Activated T-helper 9 cell treated with anti-CD3 and anti-CD28 coated beads, Interleukin-2, amount 50 U/mL, for 16 hours (primary cell): ENCODE results near the gene PPARA.
"Not testable (repeated sequence)": the region's sequence is repeated elsewhere in the genome, so short reads cannot be mapped to it uniquely, and the experiment has no call there.

Experiments used
- DNase-seq: peaks from one replicate; pipeline ENCODE4 v3.0.0-alpha.2; 2020; ENCODE audit warnings: low read depth

The PPARA gene

GRCh38 chr22:46127556-46127955 lies 22.8 kb upstream of the PPARA start:
- DNase-seq = no peak

- DNase-seq = no peak
Observed at GRCh38 chr22:46128606-46129005, 21.7 kb upstream of the PPARA start.

GRCh38 chr22:46129390-46130041 lies 20.8 kb upstream of the PPARA start:
- DNase-seq = no peak

- DNase-seq = no peak
Observed at GRCh38 chr22:46131151-46131587, 19.2 kb upstream of the PPARA start.

- not testable (repeated sequence) for DNase-seq
Observed at GRCh38 chr22:46132193-46132829, 18.0 kb upstream of the PPARA start.

GRCh38 chr22:46132830-46133587 lies 17.3 kb upstream of the PPARA start:
- DNase-seq = no peak

- no peak for DNase-seq
Observed at GRCh38 chr22:46133588-46133855, 16.8 kb upstream of the PPARA start.

- no peak for DNase-seq
Observed at GRCh38 chr22:46134111-46134705, 16.1 kb upstream of the PPARA start.

GRCh38 chr22:46135611-46136485 lies 14.5 kb upstream of the PPARA start:
- DNase-seq = no peak

- no peak for DNase-seq
Observed at GRCh38 chr22:46136486-46137217, 13.7 kb upstream of the PPARA start.

- DNase-seq = no peak
Observed at GRCh38 chr22:46137218-46137766, 13.0 kb upstream of the PPARA start.

- DNase-seq = no peak
Observed at GRCh38 chr22:46138058-46138797, 12.1 kb upstream of the PPARA start.

GRCh38 chr22:46139417-46139816 lies 10.9 kb upstream of the PPARA start:
- not testable (repeated sequence) for DNase-seq

GRCh38 chr22:46139895-46140350 lies 10.4 kb upstream of the PPARA start:
- no peak for DNase-seq

GRCh38 chr22:46140989-46141928 lies 9.1 kb upstream of the PPARA start:
- no peak for DNase-seq

- no peak for DNase-seq
Observed at GRCh38 chr22:46142548-46143490, 7.5 kb upstream of the PPARA start.

GRCh38 chr22:46143491-46144147 lies 6.7 kb upstream of the PPARA start:
- no peak for DNase-seq
